ENCODE measurements around the gene RAB18. TPM values are rescaled to one million over a fixed set of nuclear protein-coding genes. Genes with fewer than 3 reads are reported as not detected.

RAB18 gene
- total and polyA plus RNA-seq, 2 of the 8 experiments (the other 6 are each of a cell fraction or from before 2014, with no cell fraction given), result 14.7 to 69.7 TPM

DNA sequence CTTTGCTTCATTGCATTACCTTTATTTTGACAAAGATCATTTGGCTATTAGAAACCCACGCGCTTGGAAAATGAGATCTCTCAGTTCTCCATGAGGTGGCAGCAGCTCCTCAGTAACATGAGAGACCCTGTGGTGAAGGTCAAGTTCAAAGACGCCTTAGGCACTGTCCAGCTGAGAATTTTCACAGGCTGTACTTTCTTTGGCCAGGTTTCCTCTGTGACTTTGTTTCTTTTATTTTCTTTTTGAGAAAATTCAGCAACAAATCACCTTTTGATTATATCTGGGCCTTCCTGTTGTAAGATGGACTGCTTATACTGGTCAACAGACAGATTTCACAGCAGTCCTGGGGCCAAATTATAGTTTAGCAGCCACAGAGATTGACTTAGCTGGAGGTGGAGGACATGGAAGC is 54.5 kb downstream of the RAB18 start:
- no peak overlapping the region for H3K18ac ChIP-seq (ENCODE audit: extremely low read depth, low read length)
- H3K4me1 ChIP-seq (replicated peaks in 1 of 4; ENCODE audit: control insufficient read depth in 3 of 4, insufficient read depth in 4 of 4, low read length in 3 of 4), result no peaks in the 10 kb centered on the region; a peak in 1 of 7 replicates
- no peak overlapping the region for H2BK120ac ChIP-seq (replicated peaks; ENCODE audit: low read depth, low read length)
- H3K79me1 ChIP-seq (ENCODE audit: low read depth, low read length), result no peaks in the 10 kb centered on the region
- no peak overlapping the region for H3K4ac ChIP-seq (replicated peaks; ENCODE audit: insufficient read length, low read depth, low read length)
- H2BK12ac ChIP-seq (ENCODE audit: low read depth, low read length), result no peak overlapping the region
- H3K23me2 ChIP-seq (ENCODE audit: low read depth, low read length), result no peaks in the 10 kb centered on the region
- ChIA-PET POLR2A (ENCODE audit: partially characterized antibody) (no interaction called here), CTCF (ENCODE audit: partially characterized antibody) (interaction anchor here (0.7 to 2.1 kb wide), 12 partner anchors 9 to 684 kb away, joined by 3 to 13 read pairs (median 4); no protein-coding TSS in a partner anchor)
- 10% methylated on average over 3 of the region's 3 CpGs; no CpG with 5 or more reads in 1 of the 2 experiments for WGBS, 2 experiments (ENCODE audit: extremely low coverage in 1 of 2, insufficient coverage in 1 of 2, insufficient read length in 1 of 2, insufficient replicate concordance in 2 of 2, low coverage in 1 of 2, low lambda C conversion rate in 2 of 2, missing lambda C conversion rate in 1 of 2)
- H3K56ac ChIP-seq (replicated peaks; ENCODE audit: insufficient read length, low read depth, low read length), result no peak overlapping the region
- peak; percentile 93 for FAIRE-seq
- H3K9ac ChIP-seq (replicated peaks in 1 of 4; ENCODE audit: extremely low read depth in 1 of 4, low read depth in 3 of 4, low read length in 3 of 4), result no peak overlapping the region
- no peaks in the 10 kb centered on the region for H3K27me3 ChIP-seq (replicated peaks in 1 of 4; ENCODE audit: control insufficient read depth in 3 of 4, extremely low read depth in 1 of 4, insufficient read depth in 3 of 4, low read length in 3 of 4)
- H2AFZ ChIP-seq (ENCODE audit: low read length), result no peak overlapping the region
- no peak overlapping the region for H3K4me3 ChIP-seq (ENCODE audit: extremely low read depth in 1 of 4, insufficient read depth in 2 of 4, low read depth in 3 of 4, low read length in 4 of 4)
- no peak overlapping the region for H2BK15ac ChIP-seq (ENCODE audit: low read length)
- H3K14ac ChIP-seq (ENCODE audit: insufficient read length), result no peak overlapping the region
- H3K9me3 ChIP-seq (ENCODE audit: insufficient read depth in 2 of 2, low read depth in 1 of 2, low read length in 1 of 2), result no peaks in the 10 kb centered on the region
- no peak overlapping the region for H2AK5ac ChIP-seq (ENCODE audit: low read depth, low read length)
- no peak overlapping the region for H4K8ac ChIP-seq (ENCODE audit: extremely low read depth, insufficient read depth, low read length)
- H4K5ac ChIP-seq (ENCODE audit: insufficient read length, low read depth, low read length), result no peak overlapping the region
- H3K23ac ChIP-seq (ENCODE audit: insufficient read length), result no peak overlapping the region
- H3K27ac ChIP-seq (ENCODE audit: low read depth, low read length), result no peak overlapping the region
- peak; percentile 7 to 54 for DNase-seq (ENCODE audit: low read depth in 1 of 2, low spot score in 2 of 2)
- no peaks in the 10 kb centered on the region for H3K36me3 ChIP-seq (ENCODE audit: control insufficient read depth in 2 of 4, insufficient read depth in 4 of 4, low read length in 3 of 4)
- no peaks in the 10 kb centered on the region for H3K79me2 ChIP-seq (ENCODE audit: control insufficient read depth in 1 of 2, insufficient read depth in 2 of 2, low read length in 2 of 2)
- H4K91ac ChIP-seq (replicated peaks; ENCODE audit: insufficient read length, low read length), result no peak overlapping the region
- no peak overlapping the region for H3K4me2 ChIP-seq (ENCODE audit: insufficient read depth in 1 of 2, low read depth in 2 of 2, low read length in 2 of 2)
- no peak overlapping the region for H2BK20ac ChIP-seq (ENCODE audit: low read length)
- H2BK5ac ChIP-seq (ENCODE audit: low read depth, low read length), result no peak overlapping the region
- H4K20me1 ChIP-seq (replicated peaks in 1 of 2; ENCODE audit: control insufficient read depth in 1 of 2, insufficient read depth in 2 of 2, low read length in 2 of 2), result no peaks in the 10 kb centered on the region
- TF ChIP-seq RAD21 (IDR thresholded peaks at IDR 0.05 in 1 of 2, conservative IDR thresholded peaks at IDR 0.05 in 1 of 2; ENCODE audit: low read depth in 2 of 2, low read length in 2 of 2) (peak; percentile 94 to 95), RBBP5 (IDR thresholded peaks at IDR 0.05; ENCODE audit: borderline replicate concordance, low read depth, low read length) (no peak), SP1 (IDR thresholded peaks at IDR 0.05; ENCODE audit: low read depth, low read length) (no peak), SIX5 (IDR thresholded peaks at IDR 0.05; ENCODE audit: low read depth, low read length) (no peak), TCF12 (IDR thresholded peaks at IDR 0.05; ENCODE audit: low read depth, low read length) (0 out of 2 replicates have a peak, but pooled peaks have one; percentile 84), ATF2 (IDR thresholded peaks at IDR 0.05; ENCODE audit: low read length) (no peak), CHD2 (IDR thresholded peaks at IDR 0.05; ENCODE audit: low read length) (no peak)
- TF ChIP-seq, protein P1, sequence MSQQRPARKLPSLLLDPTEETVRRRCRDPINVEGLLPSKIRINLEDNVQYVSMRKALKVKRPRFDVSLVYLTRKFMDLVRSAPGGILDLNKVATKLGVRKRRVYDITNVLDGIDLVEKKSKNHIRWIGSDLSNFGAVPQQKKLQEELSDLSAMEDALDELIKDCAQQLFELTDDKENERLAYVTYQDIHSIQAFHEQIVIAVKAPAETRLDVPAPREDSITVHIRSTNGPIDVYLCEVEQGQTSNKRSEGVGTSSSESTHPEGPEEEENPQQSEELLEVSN (IDR thresholded peaks at IDR 0.05), result no peak
- TF ChIP-seq, protein P2, sequence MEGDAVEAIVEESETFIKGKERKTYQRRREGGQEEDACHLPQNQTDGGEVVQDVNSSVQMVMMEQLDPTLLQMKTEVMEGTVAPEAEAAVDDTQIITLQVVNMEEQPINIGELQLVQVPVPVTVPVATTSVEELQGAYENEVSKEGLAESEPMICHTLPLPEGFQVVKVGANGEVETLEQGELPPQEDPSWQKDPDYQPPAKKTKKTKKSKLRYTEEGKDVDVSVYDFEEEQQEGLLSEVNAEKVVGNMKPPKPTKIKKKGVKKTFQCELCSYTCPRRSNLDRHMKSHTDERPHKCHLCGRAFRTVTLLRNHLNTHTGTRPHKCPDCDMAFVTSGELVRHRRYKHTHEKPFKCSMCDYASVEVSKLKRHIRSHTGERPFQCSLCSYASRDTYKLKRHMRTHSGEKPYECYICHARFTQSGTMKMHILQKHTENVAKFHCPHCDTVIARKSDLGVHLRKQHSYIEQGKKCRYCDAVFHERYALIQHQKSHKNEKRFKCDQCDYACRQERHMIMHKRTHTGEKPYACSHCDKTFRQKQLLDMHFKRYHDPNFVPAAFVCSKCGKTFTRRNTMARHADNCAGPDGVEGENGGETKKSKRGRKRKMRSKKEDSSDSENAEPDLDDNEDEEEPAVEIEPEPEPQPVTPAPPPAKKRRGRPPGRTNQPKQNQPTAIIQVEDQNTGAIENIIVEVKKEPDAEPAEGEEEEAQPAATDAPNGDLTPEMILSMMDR (IDR thresholded peaks at IDR 0.05; ENCODE audit: control extremely low read depth in 1 of 3, insufficient read depth in 1 of 3, low read depth in 1 of 3, low read length in 3 of 3), result peak in 2 of 3 experiments; percentile 77 to 85; a peak in 3 of 4 replicates
